ENCODE data around the gene TIGD6. TPM values are rescaled to one million over a fixed set of nuclear protein-coding genes. Genes with fewer than 3 reads are reported as not detected.
"Not testable (repeated sequence)": the region's sequence is repeated elsewhere in the genome, so short reads cannot be mapped to it uniquely, and the experiment has no call there.

TIGD6 gene
- total and polyA plus RNA-seq, 2 experiments from 2014 or later: 3.5 to 11.4 TPM

DNA sequence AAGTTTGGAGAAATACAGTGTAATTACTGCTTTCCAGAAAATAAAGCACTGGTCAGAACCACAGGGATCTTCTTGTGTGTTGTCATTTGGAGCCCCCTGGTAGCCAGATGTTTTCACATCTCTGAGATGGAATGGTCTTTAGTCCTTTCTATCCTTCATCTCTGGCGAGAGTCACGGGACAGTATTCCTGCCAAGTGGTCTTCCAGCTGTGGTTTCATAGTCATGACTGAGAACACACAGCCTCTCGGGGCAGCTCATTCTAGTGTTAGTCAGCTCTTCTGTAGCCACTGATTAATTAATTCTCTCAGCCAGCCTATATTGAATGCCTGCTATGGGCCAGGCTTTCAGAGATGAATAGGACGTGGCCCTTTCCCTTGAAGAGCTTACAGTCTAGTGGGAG is 34.2 kb upstream of the TIGD6 start:
- Histone ChIP-seq H3K9me3 (ENCODE audit: low read depth) (no peaks in the 10 kb centered on the region), H3K27me3 (no peaks in the 10 kb centered on the region), H3K4me3 (no peak overlapping the region), H3K36me3 (peaks cover 47% of the 10 kb centered on the region), H3K27ac (no peak overlapping the region), H3K4me1 (ENCODE audit: low read depth) (peaks cover 18% of the 10 kb centered on the region)
- DNase-seq (ENCODE audit: low read depth in 1 of 2, low spot score in 1 of 2): peak in 1 of 2 donors; percentile 81
- no peak for TF ChIP-seq CTCF (IDR thresholded peaks at IDR 0.05; ENCODE audit: low read depth, low read length)

DNA sequence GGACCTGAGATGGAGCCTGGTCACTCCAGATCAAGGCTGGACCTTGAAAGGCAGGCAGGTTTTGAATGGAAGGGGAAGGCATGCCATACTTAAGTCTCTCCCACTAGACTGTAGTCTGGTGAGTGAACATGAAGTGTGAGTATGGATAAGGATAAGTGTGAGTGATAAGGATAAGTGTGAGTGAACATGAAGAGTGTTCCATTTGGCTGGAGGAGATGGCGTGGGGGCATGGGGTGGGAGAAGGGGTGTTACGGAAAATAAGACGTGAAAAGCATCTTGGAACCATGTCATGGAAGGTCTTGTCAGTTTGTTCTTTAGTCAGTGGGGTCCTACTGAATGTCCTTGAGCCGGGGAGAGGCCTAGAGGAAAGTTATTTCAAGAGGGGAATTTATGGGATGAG is 32.9 kb upstream of the TIGD6 start:
- H3K9me3 ChIP-seq (ENCODE audit: low read depth): no peaks in the 10 kb centered on the region
- H3K36me3 ChIP-seq: peaks cover 42% of the 10 kb centered on the region
- peaks cover 25% of the 10 kb centered on the region for H3K4me1 ChIP-seq (ENCODE audit: low read depth)
- peak overlapping the region; percentile 49 for H3K27ac ChIP-seq
- no peak overlapping the region for H3K4me3 ChIP-seq
- no peaks in the 10 kb centered on the region for H3K27me3 ChIP-seq
- no peak for TF ChIP-seq CTCF (IDR thresholded peaks at IDR 0.05; ENCODE audit: low read depth, low read length)
- DNase-seq (ENCODE audit: low read depth in 1 of 2, low spot score in 1 of 2): no peak

GRCh38 chr5:150028047-150028446 is 27.6 kb upstream of the TIGD6 start:
- DNase-seq (ENCODE audit: low read depth in 1 of 2, low spot score in 1 of 2); H3K4me3 ChIP-seq; H3K27me3 ChIP-seq; H3K9me3 ChIP-seq (ENCODE audit: low read depth); H3K27ac ChIP-seq: not testable (repeated sequence)
- Histone ChIP-seq H3K4me1 (ENCODE audit: low read depth) (peaks cover 45% of the 10 kb centered on the region), H3K36me3 (peaks cover 40% of the 10 kb centered on the region)

DNA sequence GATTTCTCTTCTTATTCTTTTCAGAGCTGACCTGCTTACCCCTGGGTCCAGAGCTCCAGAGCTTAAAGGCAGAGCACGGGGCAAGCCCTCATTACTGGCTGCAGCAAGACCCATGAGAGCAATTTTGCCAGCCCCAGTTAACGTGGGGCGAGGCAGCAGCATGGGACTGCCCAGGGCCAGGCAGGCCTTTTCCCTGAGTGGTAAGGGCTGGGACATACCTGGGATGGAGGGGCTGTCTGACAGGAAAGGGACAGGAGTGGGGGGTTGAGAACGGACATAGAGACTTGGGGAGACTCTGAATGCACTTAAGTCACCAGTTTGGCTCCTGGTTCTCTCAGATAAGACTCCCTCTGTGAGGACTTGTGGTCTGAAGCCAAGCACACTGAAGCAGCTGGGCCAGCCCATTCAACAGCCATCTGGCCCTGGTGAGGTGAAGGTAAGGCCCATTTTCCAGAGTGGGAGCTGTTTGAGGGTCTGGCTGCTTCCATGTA is 26.3 kb upstream of the TIGD6 start:
- DNase-seq (ENCODE audit: low read depth in 1 of 2, low spot score in 1 of 2): no peak
- no peak for TF ChIP-seq CTCF (IDR thresholded peaks at IDR 0.05; ENCODE audit: low read depth, low read length)
- no peaks in the 10 kb centered on the region for H3K27me3 ChIP-seq
- peaks cover 45% of the 10 kb centered on the region for H3K4me1 ChIP-seq (ENCODE audit: low read depth)
- H3K27ac ChIP-seq: no peak overlapping the region
- H3K9me3 ChIP-seq (ENCODE audit: low read depth): no peaks in the 10 kb centered on the region
- H3K4me3 ChIP-seq: no peak overlapping the region
- peaks cover 29% of the 10 kb centered on the region for H3K36me3 ChIP-seq

- peaks cover 31% of the 10 kb centered on the region for H3K36me3 ChIP-seq
Measured at GRCh38 chr5:150024346-150024984, 24.0 kb upstream of the TIGD6 start.

More at GRCh38 chr5:150024346-150024984, 24.0 kb upstream of the TIGD6 start:
- H3K4me1 ChIP-seq (ENCODE audit: low read depth): peaks cover 43% of the 10 kb centered on the region
- H3K27ac ChIP-seq: peak overlapping the region; percentile 86
- no peak overlapping the region for H3K4me3 ChIP-seq
- no peaks in the 10 kb centered on the region for H3K27me3 ChIP-seq
- DNase-seq (ENCODE audit: low read depth in 1 of 2, low spot score in 1 of 2): peak in 1 of 2 donors; percentile 49
- H3K9me3 ChIP-seq (ENCODE audit: low read depth): no peaks in the 10 kb centered on the region
- no peak for TF ChIP-seq CTCF (IDR thresholded peaks at IDR 0.05; ENCODE audit: low read depth, low read length)

All from cardiac muscle cell (in vitro differentiated cells and primary cell).